Stimulated activated CD8-positive, alpha-beta memory T cell treated with anti-CD3 and anti-CD28 coated beads, Interleukin-4, amount 100 ng/mL, for 4 hours (primary cell): ENCODE measurements around the gene FBXW5.
A peak's percentile ranks its signal among the peaks of the same experiment; 100 is the strongest.

Experiments used
- DNase-seq, 2 donors: peaks; one replicate each; pipeline ENCODE4 v3.0.0-alpha.2; 2020; ENCODE audit warnings: low read depth in 2 of 2, low spot score in 1 of 2

The FBXW5 gene

GRCh38 chr9:136978073-136978864 is 33.7 kb upstream of the FBXW5 start:
- peak; percentile 41 to 48 for DNase-seq

GRCh38 chr9:136977649-136978072 is 33.1 kb upstream of the FBXW5 start:
- no peak for DNase-seq

- no peak for DNase-seq
These were observed 32.7 kb upstream of the FBXW5 start, which contains the start of gene PTGDS for GRCh38 chr9:136977223-136977622. TSS of gene PTGDS (plus strand) at chr9:136977504. CDS start at chr9:136977579, 75 bp downstream.

- no peak for DNase-seq
These were observed 31.1 kb upstream of the FBXW5 start for GRCh38 chr9:136975644-136976043.

GRCh38 chr9:136974817-136975535 is 30.4 kb upstream of the FBXW5 start:
- no peak for DNase-seq

- DNase-seq: no peak
These were observed 29.4 kb upstream of the FBXW5 start for GRCh38 chr9:136973618-136974617.

GRCh38 chr9:136972743-136973142 is 28.2 kb upstream of the FBXW5 start:
- no peak for DNase-seq

- DNase-seq: no peak
These were observed 27.8 kb upstream of the FBXW5 start for GRCh38 chr9:136972335-136972734.

- no peak for DNase-seq
These were observed 27.2 kb upstream of the FBXW5 start for GRCh38 chr9:136971746-136972145.

- no peak for DNase-seq
These were observed 25.8 kb upstream of the FBXW5 start for GRCh38 chr9:136970361-136970760.

- DNase-seq: no peak
These were observed 25.2 kb upstream of the FBXW5 start for GRCh38 chr9:136969774-136970173.

- no peak for DNase-seq
These were observed 24.6 kb upstream of the FBXW5 start for GRCh38 chr9:136969150-136969549.

GRCh38 chr9:136968333-136969127 is 24.0 kb upstream of the FBXW5 start:
- no peak for DNase-seq

- DNase-seq: no peak
These were observed 21.4 kb upstream of the FBXW5 start for GRCh38 chr9:136965771-136966484.

GRCh38 chr9:136964833-136965422 is 20.4 kb upstream of the FBXW5 start:
- no peak for DNase-seq

- no peak for DNase-seq
These were observed 19.7 kb upstream of the FBXW5 start for GRCh38 chr9:136964171-136964689.

- DNase-seq: no peak
These were observed 19.2 kb upstream of the FBXW5 start for GRCh38 chr9:136963751-136964150.

GRCh38 chr9:136963341-136963740 is 18.8 kb upstream of the FBXW5 start:
- no peak for DNase-seq

- DNase-seq: no peak
These were observed 18.2 kb upstream of the FBXW5 start for GRCh38 chr9:136962701-136963248.
